CD4-positive, alpha-beta T cell treated with Interferon alpha-2 for 1 hour (primary cell): ENCODE data around the gene SMARCAD1.
"Not testable (repeated sequence)": the region's sequence is repeated elsewhere in the genome, so short reads cannot be mapped to it uniquely, and the experiment has no call there.

Source experiments
- DNase-seq, 2 donors: peaks; one replicate each; pipeline ENCODE4 v3.0.0-alpha.2; 2020 to 2022

SMARCAD1 gene

DNA sequence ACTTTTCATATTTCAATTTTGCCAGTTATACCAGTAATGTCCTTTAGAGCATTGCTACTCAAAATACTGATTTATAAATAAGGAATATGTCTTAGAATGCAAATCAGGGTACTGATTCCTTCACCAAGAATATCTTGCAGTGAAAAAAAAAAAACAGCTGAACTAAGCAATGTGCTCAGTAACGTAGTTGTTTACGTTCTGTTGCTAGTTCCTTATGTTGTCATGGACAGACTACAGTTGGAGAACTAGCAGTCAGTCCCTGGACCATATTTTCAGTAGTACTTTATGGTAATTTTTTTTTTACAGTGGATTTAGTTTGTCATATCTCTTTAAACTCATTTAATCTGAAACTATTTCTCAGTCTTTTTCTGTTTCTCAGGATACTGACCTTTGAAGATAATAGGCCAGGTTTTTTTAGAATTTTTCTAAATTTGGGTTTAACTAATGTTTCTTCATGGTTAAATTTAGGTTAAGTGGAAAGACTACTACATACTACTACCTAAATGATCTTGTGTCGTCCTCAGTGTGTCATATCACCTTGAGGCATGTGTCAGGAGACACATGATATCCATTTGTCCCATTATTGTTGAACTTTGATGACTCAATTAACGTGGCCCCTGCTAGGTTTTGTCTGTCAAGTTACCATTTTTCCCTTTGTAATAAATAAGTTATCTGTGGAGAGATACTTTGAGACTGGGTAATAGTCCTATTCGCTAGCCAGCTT, 21.0 kb downstream of the SMARCAD1 start:
- DNase-seq: no peak

DNA sequence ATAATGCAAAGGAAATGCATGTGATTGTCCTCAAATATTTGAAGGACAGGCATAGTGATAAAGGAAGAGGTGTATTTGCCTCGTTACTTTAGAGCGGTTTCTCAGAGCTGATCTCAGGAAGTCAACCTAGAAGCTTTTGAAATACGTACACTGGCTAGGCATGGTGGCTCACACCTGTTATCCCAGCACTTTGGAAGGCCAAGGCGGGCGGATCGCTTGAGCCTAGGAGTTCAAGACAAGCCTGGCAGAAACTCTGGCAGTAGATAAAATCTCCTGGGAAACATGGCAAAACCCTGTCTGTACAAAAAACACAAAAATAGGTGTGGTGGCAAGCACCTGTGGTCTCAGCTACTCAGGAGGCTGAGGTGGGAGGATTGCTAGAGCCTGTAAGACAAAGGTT, 24.9 kb downstream of the SMARCAD1 start:
- no peak for DNase-seq

DNA sequence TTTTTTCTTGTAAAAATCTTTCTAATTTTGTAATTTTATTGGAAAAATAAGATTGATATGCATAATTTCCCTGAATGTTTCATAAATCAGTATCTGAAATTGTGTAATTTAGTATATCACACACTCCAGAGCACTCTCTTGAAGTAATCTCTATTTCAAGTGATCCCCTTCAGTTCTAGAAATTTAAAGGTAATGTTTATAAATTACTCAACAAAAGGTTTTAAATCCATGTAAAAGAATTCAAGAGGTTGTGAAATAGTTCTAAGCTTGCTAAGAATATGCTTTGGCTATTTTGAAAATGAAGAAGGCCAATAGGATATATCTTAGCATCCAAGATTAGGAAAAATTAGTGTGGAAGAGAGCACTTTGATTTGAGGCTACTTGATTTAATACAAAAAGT, 28.2 kb downstream of the SMARCAD1 start:
- no peak for DNase-seq

DNA sequence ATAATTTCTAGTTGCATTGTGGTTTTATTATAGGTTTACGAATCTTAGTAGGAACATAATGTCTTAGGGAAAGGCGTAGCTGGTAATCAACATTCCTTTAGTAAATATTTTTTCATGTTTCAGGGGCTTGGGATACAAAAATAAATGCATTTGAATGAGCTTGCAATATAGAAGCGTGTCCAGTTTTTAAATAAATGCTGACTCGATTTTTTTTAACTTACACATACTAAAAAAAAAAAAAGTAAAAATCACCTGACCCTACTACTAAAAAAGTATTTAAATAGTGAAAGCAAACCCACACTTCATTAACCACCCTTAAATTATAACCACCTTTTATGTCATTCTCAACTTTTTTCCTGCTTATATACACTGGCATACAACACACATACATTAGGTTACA, 29.6 kb downstream of the SMARCAD1 start:
- no peak for DNase-seq

DNA sequence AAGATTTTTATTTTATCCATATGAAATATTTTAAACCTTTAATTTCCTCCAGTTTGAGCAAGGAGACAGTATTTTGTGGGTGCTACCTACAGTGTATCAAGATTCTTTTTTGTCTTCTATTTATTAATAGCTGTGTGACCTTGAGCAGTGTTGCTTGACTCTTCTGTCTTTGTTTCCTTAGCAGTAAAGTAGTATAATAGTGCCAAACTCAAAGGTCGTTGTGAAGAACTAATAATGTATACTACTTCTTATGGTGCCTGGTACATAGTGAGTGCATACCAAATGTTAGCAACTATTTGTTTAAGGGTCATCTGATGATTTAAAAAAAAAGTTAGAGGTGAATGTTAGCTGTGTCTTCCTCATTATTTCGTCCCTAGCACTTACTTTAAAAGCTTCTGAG, 30.5 kb downstream of the SMARCAD1 start:
- no peak for DNase-seq

DNA sequence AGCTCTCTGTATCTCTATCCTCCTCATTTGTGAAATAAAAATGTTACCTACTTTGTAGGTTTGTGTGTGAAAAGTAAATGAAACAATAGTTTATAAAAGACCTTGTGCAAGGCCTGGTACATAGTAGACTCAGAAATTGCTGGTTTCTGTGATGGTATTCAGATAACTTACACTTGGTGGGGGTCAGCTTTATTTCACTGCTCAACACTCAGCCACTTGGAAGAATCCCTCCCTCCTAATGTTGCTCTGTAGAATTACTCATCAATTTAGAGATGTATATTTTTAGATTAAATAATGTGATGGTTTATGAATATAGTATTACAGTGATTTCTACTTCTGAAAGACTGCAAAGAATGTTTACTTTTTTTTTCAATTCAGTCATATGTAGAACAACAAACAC, 32.7 kb downstream of the SMARCAD1 start:
- no peak for DNase-seq

DNA sequence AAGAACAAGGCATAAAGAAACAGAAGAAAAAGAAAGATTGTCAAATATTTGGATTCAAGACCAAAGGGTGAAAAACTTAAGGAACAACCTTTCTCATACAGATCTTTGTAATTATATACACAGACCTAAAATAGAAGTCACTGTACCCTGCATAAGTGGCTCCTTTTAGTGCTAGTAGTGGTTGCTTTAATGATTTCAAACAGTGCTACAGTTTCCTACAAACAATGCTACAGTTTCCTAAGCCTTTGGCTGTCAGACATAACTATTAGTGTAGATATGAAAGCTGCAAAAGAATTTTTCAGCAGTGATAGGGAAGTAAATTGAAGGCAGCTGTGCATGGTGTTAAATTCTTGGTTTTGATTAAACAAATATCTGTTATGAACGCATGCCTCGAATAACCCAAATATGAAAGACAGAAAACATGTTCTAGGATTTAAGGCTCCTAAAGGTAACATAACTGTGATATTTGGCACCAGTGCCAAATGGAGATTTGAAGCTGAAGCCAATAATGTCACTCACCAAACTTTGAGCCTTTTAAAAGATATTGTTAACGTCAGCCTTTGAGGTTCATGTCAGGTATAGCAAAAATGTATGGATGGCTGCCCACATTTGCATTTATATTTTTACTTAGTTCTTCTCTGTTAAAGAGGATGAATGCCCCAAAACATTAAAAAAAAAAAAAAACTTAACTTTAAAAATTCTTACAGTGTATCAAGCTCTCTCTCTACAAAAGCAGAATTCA, 36.6 kb downstream of the SMARCAD1 start:
- DNase-seq: no peak

DNA sequence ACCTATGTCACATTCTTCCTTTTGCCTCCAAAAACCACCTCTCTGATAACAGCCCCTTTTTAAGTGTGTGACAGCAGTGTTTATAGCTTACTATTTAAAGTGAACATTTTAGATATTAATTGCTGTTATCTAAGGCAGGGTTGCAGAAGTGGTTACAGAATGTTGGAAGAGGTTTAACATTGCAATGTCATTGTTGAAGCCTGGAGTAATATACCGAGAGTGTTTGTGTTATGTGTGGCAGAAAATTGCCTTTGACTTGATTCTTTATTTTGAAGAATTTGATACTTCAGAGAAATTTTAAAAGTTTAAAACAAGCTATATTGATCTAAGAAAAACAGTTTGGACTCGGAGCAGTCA, 37.1 kb downstream of the SMARCAD1 start:
- DNase-seq: no peak

DNA sequence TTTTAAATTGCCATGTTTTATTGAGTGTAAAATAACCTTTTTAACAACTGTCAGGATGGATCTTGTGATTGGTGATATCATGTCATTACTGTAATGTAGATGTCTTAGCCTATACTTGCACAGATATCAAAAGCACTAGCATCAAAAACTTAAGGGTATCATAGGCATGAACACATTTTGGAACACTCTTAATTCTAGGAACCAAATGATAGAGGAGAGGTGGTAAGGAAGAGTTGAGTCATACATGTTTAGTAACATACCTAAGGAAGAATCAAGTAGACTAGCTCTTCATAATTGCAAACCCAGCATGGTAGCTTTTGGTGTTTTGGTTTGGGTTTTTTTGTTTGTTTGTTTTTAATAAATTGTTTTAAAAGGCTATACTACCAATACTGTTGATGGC, 43.4 kb downstream of the SMARCAD1 start:
- DNase-seq: no peak

DNA sequence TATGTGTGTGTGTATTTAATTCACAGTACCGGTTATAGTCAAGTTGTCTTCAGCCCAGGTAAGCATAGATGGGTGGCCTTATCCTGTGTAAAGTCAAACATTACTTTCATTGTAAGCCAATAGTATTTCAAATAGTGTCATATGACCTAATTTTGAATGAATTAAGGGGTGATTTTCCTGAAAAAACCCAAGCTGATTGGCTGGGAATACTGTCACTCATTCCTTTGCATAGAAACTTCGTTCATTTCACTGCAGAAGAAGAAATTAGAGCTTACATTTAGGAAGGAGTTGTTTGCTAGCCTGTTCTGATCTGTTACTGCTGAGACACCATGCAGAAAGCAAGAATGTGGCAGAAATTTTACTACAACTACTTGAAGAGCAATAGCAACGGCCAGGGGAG, 45.4 kb downstream of the SMARCAD1 start:
- DNase-seq: no peak

DNA sequence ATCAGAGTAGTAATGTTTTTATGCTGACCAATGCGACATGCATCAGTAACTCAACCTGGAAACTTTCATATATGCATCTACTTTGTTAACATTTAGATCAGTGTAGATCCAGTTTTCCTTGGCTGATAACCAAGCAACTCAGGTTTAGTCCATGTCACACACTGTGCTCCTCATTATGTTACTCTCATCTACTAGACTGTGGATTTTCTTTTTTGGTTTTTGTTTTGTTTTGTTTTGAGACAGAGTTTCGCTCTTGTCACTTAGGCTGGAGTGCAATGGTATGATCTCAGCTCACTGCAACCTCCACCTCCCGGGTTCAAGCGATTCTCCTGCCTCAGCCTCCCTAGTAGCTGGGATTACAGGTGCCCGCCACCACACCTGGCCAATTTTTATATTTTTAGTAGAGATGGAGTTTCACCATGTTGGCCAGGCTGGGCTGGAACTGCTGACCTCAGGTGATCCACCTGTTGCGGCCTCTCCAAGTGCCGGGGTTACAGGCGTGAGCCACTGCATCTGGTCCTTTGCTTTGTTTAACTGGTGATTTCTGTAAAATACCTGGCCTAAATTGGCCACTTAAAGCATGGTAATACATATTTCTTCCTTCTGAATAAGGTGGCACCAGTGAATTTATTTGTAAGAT, 48.6 kb downstream of the SMARCAD1 start:
- no peak for DNase-seq

DNA sequence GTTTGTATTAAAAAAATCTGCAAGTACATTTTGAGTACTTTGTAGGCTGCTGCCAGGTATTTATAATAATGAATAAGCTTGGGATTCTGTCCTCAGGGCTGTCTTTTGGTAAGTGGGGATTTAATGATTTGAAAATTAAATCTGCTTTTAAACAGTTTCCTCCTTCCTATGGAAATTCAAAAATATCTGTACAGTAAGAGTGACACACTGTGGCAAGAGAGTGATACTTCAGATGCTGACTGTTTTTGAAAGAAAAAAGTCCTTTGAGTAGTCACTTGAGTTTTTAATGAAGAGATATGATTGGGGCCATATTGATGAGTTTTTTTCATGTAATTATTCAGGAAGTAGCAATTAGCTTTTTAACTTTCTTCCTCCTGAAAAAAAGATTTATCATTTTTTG, 49.2 kb downstream of the SMARCAD1 start:
- no peak for DNase-seq

DNA sequence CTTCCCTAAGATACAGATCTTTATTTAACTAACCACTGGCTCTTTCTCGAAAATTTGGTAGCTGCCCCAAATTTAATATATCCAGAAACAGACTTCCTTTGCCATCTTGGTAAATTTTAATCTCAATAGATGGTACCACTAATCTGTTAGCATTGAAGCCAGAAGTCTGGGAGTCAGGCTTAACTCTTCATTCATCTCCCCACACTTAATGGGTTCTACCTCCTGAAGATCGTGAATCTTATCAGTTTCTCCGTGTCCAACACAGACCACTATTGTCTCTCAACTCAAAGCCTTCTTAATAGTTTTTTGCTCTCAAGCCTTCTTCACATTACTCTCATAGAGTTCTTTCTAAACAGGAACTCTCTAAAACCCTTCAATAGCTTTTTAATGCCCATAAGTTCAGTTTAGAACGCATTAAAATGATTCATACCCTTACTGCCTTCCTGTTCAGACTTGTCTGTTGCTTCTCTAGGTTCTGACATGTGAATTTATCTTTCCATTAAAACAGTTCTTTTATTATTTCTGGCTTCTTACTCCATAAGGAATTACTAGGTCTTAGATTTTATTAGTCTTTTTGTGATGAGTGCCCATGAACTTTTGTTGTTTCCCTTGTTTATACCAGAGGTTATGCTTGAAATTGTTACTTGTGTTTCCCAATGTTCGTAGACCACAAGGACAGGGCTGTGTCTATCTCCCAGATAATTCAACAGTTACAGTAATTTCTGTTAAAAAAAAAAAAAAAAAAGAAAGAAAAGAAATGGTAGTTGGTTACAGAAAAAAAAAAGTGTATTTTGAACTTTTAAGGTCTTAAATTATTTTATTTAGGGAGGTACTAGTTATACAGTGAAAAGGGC, 54.7 kb downstream of the SMARCAD1 start:
- DNase-seq: no peak

DNA sequence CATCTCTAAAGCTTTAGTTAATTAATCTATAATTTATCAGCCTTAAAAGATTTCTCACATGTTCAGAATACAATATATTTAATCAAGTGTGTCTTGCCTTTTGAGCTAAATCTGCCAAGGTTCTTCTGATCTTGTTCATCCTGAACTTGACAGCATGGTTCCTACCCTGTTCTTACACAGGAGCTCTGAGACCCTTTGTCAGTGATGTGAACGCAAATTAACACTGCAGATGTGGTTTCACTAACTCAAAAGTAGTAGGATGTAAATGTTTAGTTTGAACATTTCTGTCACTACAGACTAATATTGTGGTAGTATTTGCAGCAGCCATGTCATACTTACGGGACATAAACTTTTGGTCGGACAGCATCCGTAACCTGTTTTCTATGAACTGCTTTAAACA, 59.4 kb downstream of the SMARCAD1 start:
- no peak for DNase-seq

DNA sequence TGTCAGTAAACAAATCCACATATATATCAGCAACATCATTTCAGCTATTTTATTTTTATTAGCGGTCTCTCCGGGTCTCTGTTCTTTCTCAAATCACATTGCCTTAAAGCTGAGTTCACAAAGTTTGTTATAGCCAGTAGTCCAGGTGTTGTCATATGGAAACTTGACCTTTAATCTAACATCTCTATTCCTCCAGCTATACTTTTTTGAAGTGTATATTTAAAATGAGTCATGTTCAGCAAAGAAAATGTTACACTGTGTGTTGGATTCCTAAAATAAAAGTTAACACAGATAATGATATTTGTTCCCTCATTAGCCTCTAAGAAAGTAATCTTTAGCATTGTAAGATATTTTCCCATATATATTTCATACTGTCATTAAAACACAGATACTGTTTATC, 63.6 kb downstream of the SMARCAD1 start:
- DNase-seq: no peak

DNA sequence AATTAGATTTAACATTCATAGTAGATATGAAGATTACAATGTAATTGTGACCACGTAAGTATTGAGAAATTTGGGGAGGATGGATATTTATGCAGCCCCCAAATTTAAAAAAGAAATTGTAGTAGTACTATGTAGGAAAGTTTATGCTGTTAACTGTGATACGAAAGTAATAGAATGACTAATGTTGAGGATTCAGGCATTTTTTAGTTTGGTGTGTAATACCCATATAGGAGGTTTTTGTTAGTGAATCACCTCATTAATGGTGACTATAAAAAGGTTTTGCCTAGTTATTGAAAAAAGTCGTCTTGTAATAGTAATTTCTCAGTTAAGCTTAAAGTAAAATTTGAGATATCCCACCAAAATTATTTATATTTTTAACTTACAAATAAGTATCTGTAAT, 67.2 kb downstream of the SMARCAD1 start:
- DNase-seq: no peak

DNA sequence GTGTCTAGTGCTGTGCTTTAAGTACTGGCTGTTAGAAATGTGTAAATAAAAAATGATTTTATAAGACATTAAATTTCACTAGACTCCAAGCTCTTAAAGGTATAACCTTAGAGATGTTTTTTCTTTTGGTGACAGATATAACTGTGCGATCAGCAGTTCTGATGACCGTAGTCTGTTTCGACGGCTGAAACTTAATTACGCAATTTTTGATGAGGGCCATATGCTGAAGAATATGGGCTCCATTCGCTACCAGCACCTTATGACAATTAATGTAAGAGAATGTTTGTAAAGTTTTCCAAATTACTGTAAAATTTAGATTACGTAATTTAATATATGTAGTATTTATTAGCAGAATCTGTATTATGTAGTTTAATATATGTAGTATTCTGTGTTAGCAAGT, 68.5 kb downstream of the SMARCAD1 start:
- no peak for DNase-seq

DNA sequence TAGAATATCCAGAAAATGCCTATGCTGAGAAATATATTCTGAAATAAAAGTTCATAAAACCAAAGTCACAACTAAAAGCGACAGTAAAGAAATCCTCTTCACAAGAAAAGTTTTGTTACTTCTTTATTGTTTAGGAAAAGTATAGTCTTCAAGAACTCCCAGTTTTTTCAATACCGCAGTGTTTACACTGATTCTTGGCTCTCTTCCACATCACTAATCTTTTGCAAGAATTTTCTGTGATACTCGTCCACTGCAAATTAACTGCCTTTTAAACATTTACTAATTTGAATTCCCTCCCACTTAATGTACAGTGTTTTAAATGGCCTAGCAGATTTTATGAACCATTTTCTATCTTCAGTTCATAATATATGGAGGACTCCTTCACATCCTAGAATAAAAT, 69.9 kb downstream of the SMARCAD1 start:
- DNase-seq: no peak

DNA sequence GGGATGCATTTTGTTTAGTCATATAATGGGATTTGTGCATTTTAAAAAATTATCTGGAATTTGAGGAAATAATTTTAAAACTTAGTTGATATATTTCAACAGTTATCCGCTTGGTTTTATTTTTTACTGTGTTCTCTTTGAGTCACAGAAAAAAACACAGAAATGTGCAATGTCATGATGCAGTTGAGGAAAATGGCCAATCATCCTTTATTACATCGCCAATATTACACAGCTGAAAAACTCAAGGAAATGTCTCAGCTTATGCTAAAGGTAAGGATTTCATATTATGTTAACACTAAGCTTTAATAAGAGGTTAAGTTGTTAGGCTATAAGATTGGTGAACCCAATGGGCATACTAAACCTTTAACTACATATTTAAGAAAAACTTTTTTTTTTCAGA, 71.1 kb downstream of the SMARCAD1 start:
- no peak for DNase-seq

DNA sequence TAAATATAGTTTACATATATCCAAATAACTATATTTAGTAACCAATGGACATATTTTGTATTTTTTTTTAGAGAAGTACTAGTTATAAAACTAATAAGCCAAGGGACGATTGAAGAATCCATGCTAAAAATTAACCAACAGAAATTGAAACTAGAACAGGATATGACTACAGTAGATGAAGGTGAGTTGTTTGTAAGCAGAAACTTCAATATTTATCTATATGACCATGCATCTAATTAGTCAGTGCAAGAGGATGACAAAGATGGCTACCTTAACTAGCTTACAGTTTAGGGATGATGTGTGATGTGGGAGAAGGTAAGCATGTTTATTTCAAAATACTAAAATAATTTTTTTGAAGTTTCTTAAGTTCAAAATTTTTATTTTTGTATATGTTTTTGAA, 77.2 kb downstream of the SMARCAD1 start:
- no peak for DNase-seq

DNA sequence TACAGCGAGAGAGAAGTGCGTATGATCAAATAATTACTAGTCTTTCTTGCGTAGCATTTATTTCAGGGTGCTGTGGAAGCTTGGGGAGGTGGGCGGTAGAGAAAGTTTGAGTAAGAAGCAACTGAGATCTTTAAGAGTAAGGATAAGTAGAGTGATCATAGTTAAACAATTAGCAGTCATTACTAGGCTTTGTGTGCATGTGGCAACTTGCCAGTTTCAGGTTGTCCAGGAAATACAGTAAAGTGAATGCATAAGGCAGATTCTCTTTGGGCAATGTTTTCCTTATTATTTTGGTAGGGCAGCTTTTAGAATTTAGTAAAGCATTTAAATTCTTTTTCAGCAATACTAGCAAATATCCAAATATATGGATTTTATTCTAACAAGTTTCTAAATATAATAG, 78.0 kb downstream of the SMARCAD1 start:
- no peak for DNase-seq

DNA sequence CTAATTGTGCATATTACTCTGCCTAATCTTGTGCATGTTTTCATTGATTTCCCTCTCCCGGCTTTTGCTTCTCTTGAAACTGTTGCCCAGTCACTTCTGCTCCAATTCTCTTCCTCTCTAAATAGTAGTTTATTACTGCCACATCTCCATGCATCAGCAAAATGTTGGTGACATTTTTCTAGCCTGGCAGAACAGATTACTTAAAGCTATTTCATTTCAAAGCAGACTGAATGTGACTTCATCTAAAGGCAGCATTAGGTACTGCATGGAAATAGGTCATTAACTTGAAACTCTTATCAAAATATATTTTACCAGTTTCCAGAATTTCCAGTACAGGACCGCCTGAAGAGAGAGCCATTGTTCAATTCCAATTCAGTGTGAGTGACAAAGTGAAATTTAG, 82.6 kb downstream of the SMARCAD1 start:
- no peak for DNase-seq

DNA sequence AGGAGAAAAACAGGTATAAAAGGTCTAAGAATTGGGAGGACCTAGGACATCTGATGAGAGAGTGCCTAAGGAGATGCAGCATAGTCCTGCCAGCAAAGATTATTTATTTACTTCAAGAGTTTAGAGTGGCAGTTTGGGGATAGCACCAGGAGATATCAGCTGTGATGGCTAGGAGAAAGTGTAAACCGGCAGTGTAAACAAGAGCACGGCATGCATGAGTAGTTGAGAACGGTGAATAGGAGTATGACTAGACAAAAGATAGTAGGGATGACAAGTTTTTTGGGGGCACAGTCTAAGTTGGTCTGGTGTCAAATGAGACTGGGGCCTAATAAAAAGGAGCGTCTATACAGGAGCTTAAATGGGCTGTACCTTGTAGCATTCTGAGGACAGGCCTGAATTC, 86.3 kb downstream of the SMARCAD1 start:
- not testable (repeated sequence) for DNase-seq
